IPS-18c (cell line): ENCODE results near the gene GFM2.
A peak's percentile ranks its signal among the peaks of the same experiment; 100 is the strongest.
"Not testable (repeated sequence)": the region's sequence is repeated elsewhere in the genome, so short reads cannot be mapped to it uniquely, and the experiment has no call there.

ENCODE experiments used
- H3K4me3 ChIP-seq: 2 replicates; pipeline ENCODE4 v1.7.0; 2013; ENCODE audit warnings: low read depth, mild to moderate bottlenecking, low read length, moderate library complexity; ENCODE audit not compliant: insufficient read depth
- H3K9me3 ChIP-seq: one replicate; pipeline ENCODE4 v1.6.1; 2013; ENCODE audit warnings: mild to moderate bottlenecking, low read length, moderate library complexity; ENCODE audit not compliant: control insufficient read depth, insufficient read depth

GFM2 gene

GRCh38 chr5:74766849-74767578 is at the start of gene GFM2, which contains the start of gene NSA2:
Gene GFM2 (minus strand): TSS chr5:74767117. CDS start chr5:74763742, 3,375 bp downstream.
Gene NSA2 (plus strand): TSS chr5:74767249. CDS start chr5:74767361, 112 bp downstream.
- peak within 1 kb of the TSS; percentile 83 for H3K4me3 ChIP-seq

GRCh38 chr5:74810915-74811314 is 44.0 kb upstream of the GFM2 start:
- Histone ChIP-seq H3K9me3 (no peaks in the 10 kb centered on the region), H3K4me3 (no peak overlapping the region)

More at GRCh38 chr5:74766849-74767578, at the start of gene GFM2, which contains the start of gene NSA2:
- no peaks in the 10 kb centered on the region for H3K9me3 ChIP-seq

GRCh38 chr5:74801941-74802340 is 35.0 kb upstream of the GFM2 start:
- no peak overlapping the region for H3K4me3 ChIP-seq
- H3K9me3 ChIP-seq = no peaks in the 10 kb centered on the region

- Histone ChIP-seq H3K9me3 (no peaks in the 10 kb centered on the region), H3K4me3 (no peak overlapping the region)
These were observed 34.3 kb upstream of the GFM2 start for GRCh38 chr5:74801197-74801596.

GRCh38 chr5:74798977-74799911 is 32.3 kb upstream of the GFM2 start:
- H3K9me3 ChIP-seq = no peaks in the 10 kb centered on the region
- no peak overlapping the region for H3K4me3 ChIP-seq

- H3K9me3 ChIP-seq, H3K4me3 ChIP-seq: not testable (repeated sequence)
These were observed 24.8 kb upstream of the GFM2 start for GRCh38 chr5:74791669-74792068.

- Histone ChIP-seq H3K4me3 (no peak overlapping the region), H3K9me3 (no peaks in the 10 kb centered on the region)
These were observed 20.5 kb upstream of the GFM2 start for GRCh38 chr5:74787424-74787823.

- Histone ChIP-seq H3K4me3 (no peak overlapping the region), H3K9me3 (no peaks in the 10 kb centered on the region)
These were observed 19.9 kb upstream of the GFM2 start for GRCh38 chr5:74786851-74787250.

- H3K4me3 ChIP-seq = no peak overlapping the region
- no peaks in the 10 kb centered on the region for H3K9me3 ChIP-seq
These were observed 11.7 kb upstream of the GFM2 start for GRCh38 chr5:74778609-74779008.

GRCh38 chr5:74772359-74772758 is 5.4 kb upstream of the GFM2 start:
- Histone ChIP-seq H3K4me3 (no peak overlapping the region), H3K9me3 (no peaks in the 10 kb centered on the region)

- H3K9me3 ChIP-seq = no peaks in the 10 kb centered on the region
- peak overlapping the region; percentile 83 for H3K4me3 ChIP-seq
These were observed 629 bp upstream of the GFM2 start for GRCh38 chr5:74767579-74767913.

- no peaks in the 10 kb centered on the region for H3K9me3 ChIP-seq
- H3K4me3 ChIP-seq = peak overlapping the region; percentile 83
These were observed 484 bp downstream of the GFM2 start for GRCh38 chr5:74766418-74766848.

- peak overlapping the region; percentile 83; the same call in 1 of the 2 replicates for H3K4me3 ChIP-seq
- no peaks in the 10 kb centered on the region for H3K9me3 ChIP-seq
These were observed 988 bp downstream of the GFM2 start for GRCh38 chr5:74765929-74766328.

- Histone ChIP-seq H3K9me3 (no peaks in the 10 kb centered on the region), H3K4me3 (no peak overlapping the region)
These were observed 1.7 kb downstream of the GFM2 start for GRCh38 chr5:74765201-74765600.

- no peaks in the 10 kb centered on the region for H3K9me3 ChIP-seq
- no peak overlapping the region for H3K4me3 ChIP-seq
These were observed 3.4 kb downstream of the GFM2 start for GRCh38 chr5:74763504-74763903.

- H3K4me3 ChIP-seq = no peak overlapping the region
These were observed 4.3 kb downstream of the GFM2 start for GRCh38 chr5:74762599-74762998.

GRCh38 chr5:74761241-74761640 is 5.7 kb downstream of the GFM2 start:
- Histone ChIP-seq H3K4me3 (no peak overlapping the region), H3K9me3 (no peaks in the 10 kb centered on the region)

More at GRCh38 chr5:74762599-74762998, 4.3 kb downstream of the GFM2 start:
- no peaks in the 10 kb centered on the region for H3K9me3 ChIP-seq

GRCh38 chr5:74748742-74749141 is 18.2 kb downstream of the GFM2 start:
- H3K9me3 ChIP-seq, H3K4me3 ChIP-seq: not testable (repeated sequence)
